ENCODE data around the gene UTS2R.
A peak's percentile ranks its signal among the peaks of the same experiment; 100 is the strongest.
"Not testable (repeated sequence)": the region's sequence is repeated elsewhere in the genome, so short reads cannot be mapped to it uniquely, and the experiment has no call there.

Gene UTS2R

GRCh38 chr17:82410014-82410716, 38.6 kb downstream of the UTS2R start:
- DNase-seq = no peak

- no peak for DNase-seq
Observed at GRCh38 chr17:82411396-82412053, 40.0 kb downstream of the UTS2R start.

- not testable (repeated sequence) for DNase-seq
Observed at GRCh38 chr17:82412081-82412480, 40.5 kb downstream of the UTS2R start.

DNA sequence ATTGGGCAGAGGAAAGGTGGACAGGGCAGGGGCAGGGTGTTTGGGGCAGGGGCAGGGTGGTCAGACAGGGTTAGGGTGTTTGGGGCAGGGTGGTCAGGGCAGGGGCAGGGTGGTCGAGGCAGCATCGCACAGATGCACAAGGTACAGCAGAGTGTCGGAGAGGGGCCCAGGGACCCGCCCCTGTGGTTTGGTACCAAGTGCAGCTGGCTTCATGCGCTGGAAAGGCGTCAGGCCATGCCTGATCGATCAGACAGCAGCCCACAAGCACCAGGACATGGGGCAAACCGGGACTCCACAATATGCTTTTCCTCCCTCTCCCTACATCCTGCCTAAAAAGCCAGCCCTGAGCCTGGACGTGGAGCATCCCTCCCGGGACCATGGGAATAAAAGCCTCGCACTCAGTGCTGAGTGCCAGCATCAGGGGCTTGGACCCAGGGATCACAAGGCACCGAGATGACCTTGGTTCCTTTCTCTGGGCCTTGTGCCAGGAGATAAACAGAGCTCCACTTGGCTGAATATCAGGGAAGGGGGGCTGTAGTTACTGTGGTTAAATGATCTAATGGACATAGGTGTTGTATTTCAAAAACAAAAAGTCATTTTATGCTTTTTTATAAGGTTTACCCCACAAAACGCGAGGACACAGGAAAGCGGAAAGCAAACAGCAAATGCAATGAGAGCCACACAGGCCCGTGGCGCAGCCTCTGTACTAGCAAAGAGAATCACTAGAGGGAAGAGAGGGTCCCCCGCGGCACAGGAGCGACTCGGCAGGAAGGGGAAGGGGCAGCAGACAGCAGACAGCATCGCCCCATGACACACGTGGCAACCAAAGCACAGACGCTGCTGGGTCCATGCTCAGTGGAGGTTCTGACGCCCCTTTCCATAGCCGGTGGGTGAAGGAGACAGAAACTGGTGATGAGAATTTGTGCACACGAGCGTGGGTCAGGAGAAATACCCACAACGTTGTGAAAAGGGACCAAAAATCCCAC, 41.3 kb downstream of the UTS2R start:
- DNase-seq = no peak

DNA sequence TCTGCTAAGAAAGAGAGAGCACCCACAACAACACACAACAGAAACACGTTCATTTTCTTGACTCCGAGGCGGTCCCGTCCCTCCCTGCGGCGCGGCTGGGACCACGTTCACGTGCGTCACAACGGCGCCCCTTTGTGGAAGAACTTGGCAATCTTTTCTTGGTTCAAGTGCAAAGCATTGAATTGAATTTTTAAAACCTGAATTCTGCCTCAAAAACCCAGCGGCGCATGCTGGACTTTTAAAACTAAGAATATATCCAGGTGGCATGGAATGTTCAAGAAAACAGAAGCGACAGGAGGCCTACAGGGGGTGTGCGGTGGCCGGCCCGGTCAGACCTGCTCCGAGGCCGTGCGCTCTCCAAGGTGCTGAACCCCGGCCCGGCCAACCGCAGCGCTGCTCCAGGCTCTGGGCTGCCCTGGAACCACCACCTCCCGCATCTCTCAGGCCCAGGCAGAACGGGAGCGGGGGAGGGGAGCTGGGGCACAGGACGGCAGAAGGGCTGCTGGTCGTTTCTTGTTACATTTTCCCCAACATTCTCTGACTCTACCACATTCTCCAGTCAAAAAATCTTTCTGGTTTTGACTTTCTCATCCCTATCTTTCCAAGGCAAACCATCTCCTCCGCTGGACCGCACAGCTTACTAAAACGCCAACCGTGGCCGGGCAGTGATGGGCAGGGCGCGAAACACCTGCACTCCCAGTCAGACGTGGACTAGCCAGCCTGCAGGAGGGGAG, 43.1 kb downstream of the UTS2R start:
- peak; percentile 84 for DNase-seq

DNA sequence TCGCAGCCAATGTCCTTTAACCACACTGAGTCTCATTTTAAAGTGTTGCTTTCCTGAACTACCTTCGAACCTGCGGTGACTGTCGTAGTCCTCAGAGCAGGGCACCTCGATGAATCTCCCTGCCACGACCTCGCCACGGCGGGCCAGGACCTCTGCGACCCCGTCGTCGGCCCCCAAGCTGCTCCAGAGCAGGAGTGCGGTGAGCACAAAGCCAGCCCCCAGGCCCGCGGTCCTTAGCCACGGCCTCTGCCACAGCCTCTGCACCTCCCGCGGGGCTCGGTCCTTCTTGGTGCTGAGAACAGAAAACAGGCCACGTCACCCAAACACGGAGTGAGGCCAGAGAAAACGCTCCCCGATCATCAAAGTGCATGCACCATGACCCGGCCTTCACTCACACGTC, 43.8 kb downstream of the UTS2R start:
- DNase-seq = no peak

GRCh38 chr17:82415786-82416185, 44.2 kb downstream of the UTS2R start:
- DNase-seq = no peak

- no peak for DNase-seq
Observed at GRCh38 chr17:82416264-82416663, 44.7 kb downstream of the UTS2R start.

DNA sequence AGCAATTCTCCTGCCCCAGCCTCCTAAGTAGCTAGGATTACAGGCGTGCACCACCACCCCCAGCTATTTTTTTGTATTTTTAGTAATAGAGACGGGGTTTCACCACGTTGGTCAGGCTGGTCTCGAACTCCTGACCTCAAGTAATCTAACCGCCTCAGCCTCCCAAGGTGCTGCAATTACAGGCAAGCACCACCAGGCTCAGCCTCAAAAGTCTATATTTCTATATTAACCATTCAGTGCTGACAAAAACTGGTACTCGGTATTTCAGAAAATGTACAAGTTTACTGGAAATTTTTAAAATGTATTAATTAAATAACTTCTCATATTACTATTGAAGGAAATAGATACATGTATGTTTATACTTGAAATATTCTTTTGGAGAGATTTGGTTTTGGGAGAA, 45.2 kb downstream of the UTS2R start:
- no peak for DNase-seq

DNA sequence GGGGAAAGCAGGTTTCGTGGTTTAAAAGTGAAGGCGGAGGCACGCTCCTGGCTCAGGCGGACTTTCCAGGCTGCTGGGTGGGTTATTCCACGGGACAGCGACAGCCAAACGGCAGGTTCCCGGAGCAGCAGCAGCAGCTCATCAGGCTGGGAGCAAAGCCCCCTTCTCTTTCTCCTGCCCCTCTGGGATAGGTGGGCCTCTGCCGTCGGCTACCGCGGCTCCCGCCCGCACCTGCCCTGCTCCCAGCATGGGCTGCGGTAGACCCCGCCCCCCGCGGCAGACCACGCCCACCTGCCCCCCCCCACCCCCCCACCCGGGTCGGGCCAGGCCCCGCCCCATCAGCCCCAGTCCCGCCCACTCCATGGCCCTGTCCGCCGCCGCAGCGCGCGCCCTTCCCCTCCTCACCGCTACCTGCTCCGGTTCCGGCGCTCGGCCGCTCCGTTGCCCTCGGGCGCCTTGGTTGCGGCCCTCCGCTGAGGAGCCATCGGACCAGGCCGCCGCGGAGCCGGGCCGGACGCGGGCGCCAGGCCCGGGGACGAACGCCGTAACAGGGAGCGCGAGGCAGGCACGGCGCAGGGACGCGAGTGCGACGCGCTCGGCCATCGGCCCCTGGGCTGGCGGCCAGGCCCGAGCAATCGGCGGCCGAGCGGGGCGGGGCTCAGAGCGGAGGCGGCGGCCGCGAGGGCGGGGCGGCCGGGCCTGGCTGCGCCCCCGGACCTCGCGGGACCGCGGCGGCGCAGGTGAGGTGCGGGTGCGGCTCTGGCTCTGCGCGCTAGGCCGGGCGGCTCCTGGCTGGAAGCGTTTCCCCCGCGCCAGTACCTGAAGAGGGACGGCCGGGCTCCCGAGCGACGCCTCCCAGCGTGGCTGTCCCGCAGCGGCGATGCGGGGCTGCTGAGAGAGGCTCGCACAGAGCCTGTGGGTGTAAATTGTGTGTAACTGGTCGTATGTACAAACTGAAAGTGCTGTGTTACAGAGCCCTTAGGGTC, 46.7 kb downstream of the UTS2R start, which contains the start of the genes HEXD and OGFOD3:
TSS of gene HEXD (plus strand) at position 347 of the 986 bp plus-strand sequence. CDS start 1,453 bp downstream, outside the sequence.
TSS of gene OGFOD3 (minus strand) at position 586 of the 986 bp plus-strand sequence. CDS start at position 485, 101 bp downstream.
- DNase-seq = peak; percentile 31

- no peak for DNase-seq
Observed at GRCh38 chr17:82419540-82419939, 48.0 kb downstream of the UTS2R start.

GRCh38 chr17:82424001-82424862, 52.7 kb downstream of the UTS2R start:
- DNase-seq = peak; percentile 78

DNA sequence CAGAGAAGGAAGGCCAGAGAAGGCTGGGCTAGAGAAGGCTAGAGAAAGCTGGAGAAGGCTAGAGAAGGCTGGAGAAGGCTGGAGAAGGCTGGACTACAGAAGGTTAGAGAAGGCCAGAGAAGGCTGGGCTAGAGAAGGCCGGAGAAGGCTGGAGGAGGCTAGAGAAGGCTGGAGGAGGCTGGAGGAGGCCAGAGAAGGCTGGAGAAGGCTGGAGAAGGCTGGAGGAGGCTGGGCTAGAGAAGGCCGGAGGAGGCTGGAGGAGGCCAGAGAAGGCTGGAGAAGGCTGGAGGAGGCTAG, 53.2 kb downstream of the UTS2R start:
- no peak for DNase-seq
